ENCODE data around the gene PJA1. TPM values are rescaled to one million over a fixed set of nuclear protein-coding genes. Genes with fewer than 3 reads are reported as not detected.
A peak's percentile ranks its signal among the peaks of the same experiment; 100 is the strongest.

PJA1 gene
- total RNA-seq, 2 donors from 2014 or later = 32.0 to 32.6 TPM

- Mint-ChIP-seq H3K9me3 (peaks cover 61% of the 10 kb centered on the region), H3K27ac (no peak overlapping the region), H3K27me3 (ENCODE audit: insufficient read depth) (no peaks in the 10 kb centered on the region), H3K4me3 (no peak overlapping the region), H3K4me1 (peaks cover 21% of the 10 kb centered on the region), H3K36me3 (ENCODE audit: low read depth) (no peaks in the 10 kb centered on the region)
- Histone ChIP-seq H3K9me3 (ENCODE audit: control insufficient read depth, low read length) (no peaks in the 10 kb centered on the region), H3K36me3 (ENCODE audit: control insufficient read depth, insufficient read depth, low read length) (no peaks in the 10 kb centered on the region), H3K4me3 (ENCODE audit: low read length) (no peak overlapping the region), H3K4me1 (ENCODE audit: control insufficient read depth, insufficient read depth, low read length) (no peaks in the 10 kb centered on the region), H3K27me3 (ENCODE audit: control insufficient read depth, insufficient read depth, low read length, poor library complexity, severe bottlenecking) (no peaks in the 10 kb centered on the region), H3K9ac (ENCODE audit: extremely low read depth, low read length, poor library complexity, severe bottlenecking) (no peak overlapping the region), H3K27ac (ENCODE audit: low read depth, low read length) (peak overlapping the region; percentile 44)
- 86% methylated on average over 7 of the region's 7 CpGs; no CpG with 5 or more reads in 1 of the 2 experiments for WGBS, 2 experiments (ENCODE audit: insufficient coverage in 1 of 2, insufficient read length in 1 of 2)
- no peak for TF ChIP-seq CTCF (conservative IDR thresholded peaks at IDR 0.05)
- peak; percentile 27 for DNase-seq
Observed at GRCh38 chrX:69144838-69145680, 20.2 kb downstream of the PJA1 start.

GRCh38 chrX:69143530-69143929 lies 21.7 kb downstream of the PJA1 start:
- Mint-ChIP-seq H3K27me3 (ENCODE audit: insufficient read depth) (no peaks in the 10 kb centered on the region), H3K9me3 (peaks cover 54% of the 10 kb centered on the region), H3K4me1 (peaks cover 20% of the 10 kb centered on the region), H3K4me3 (no peak overlapping the region), H3K27ac (no peak overlapping the region), H3K36me3 (ENCODE audit: low read depth) (no peaks in the 10 kb centered on the region)
- DNase-seq = no peak
- no peaks in the 10 kb centered on the region for H3K9me3 ChIP-seq (ENCODE audit: control insufficient read depth, low read length)
- no peak for TF ChIP-seq CTCF (conservative IDR thresholded peaks at IDR 0.05)
- WGBS, 2 experiments (ENCODE audit: insufficient coverage in 1 of 2, insufficient read length in 1 of 2) = 94% methylated on average over 7 of the region's 7 CpGs; no CpG with 5 or more reads in 1 of the 2 experiments
- H3K36me3 ChIP-seq (ENCODE audit: control insufficient read depth, insufficient read depth, low read length) = no peaks in the 10 kb centered on the region
- no peaks in the 10 kb centered on the region for H3K4me1 ChIP-seq (ENCODE audit: control insufficient read depth, insufficient read depth, low read length)
- H3K4me3 ChIP-seq (ENCODE audit: low read length) = no peak overlapping the region
- H3K9ac ChIP-seq (ENCODE audit: extremely low read depth, low read length, poor library complexity, severe bottlenecking) = no peak overlapping the region
- H3K27me3 ChIP-seq (ENCODE audit: control insufficient read depth, insufficient read depth, low read length, poor library complexity, severe bottlenecking) = no peaks in the 10 kb centered on the region
- H3K27ac ChIP-seq (ENCODE audit: low read depth, low read length) = no peak overlapping the region

GRCh38 chrX:69142788-69143469 lies 22.3 kb downstream of the PJA1 start:
- Mint-ChIP-seq H3K4me3 (no peak overlapping the region), H3K27ac (no peak overlapping the region), H3K36me3 (ENCODE audit: low read depth) (no peaks in the 10 kb centered on the region), H3K9me3 (peaks cover 52% of the 10 kb centered on the region), H3K27me3 (ENCODE audit: insufficient read depth) (no peaks in the 10 kb centered on the region), H3K4me1 (peaks cover 20% of the 10 kb centered on the region)
- DNase-seq = no peak
- H3K9ac ChIP-seq (ENCODE audit: extremely low read depth, low read length, poor library complexity, severe bottlenecking) = no peak overlapping the region
- 79% methylated on average over 11 of the region's 12 CpGs; no CpG with 5 or more reads in 1 of the 2 experiments for WGBS, 2 experiments (ENCODE audit: insufficient coverage in 1 of 2, insufficient read length in 1 of 2)
- H3K4me3 ChIP-seq (ENCODE audit: low read length) = no peak overlapping the region
- no peaks in the 10 kb centered on the region for H3K36me3 ChIP-seq (ENCODE audit: control insufficient read depth, insufficient read depth, low read length)
- no peak for TF ChIP-seq CTCF (conservative IDR thresholded peaks at IDR 0.05)
- H3K27me3 ChIP-seq (ENCODE audit: control insufficient read depth, insufficient read depth, low read length, poor library complexity, severe bottlenecking) = no peaks in the 10 kb centered on the region
- H3K9me3 ChIP-seq (ENCODE audit: control insufficient read depth, low read length) = no peaks in the 10 kb centered on the region
- H3K27ac ChIP-seq (ENCODE audit: low read depth, low read length) = no peak overlapping the region
- H3K4me1 ChIP-seq (ENCODE audit: control insufficient read depth, insufficient read depth, low read length) = no peaks in the 10 kb centered on the region

Measured in endodermal cell (in vitro differentiated cells).